Activated T-cell treated with anti-CD3 and anti-CD28 coated beads, Interleukin-2, amount 50 U/mL, for 48 hours (primary cell): Measurements from ENCODE around the gene CFAP90.

Source experiments
- DNase-seq, 2 experiments: peaks; one replicate each; pipeline ENCODE4 v3.0.0-alpha.2; 2020

Gene CFAP90

GRCh38 chr5:7816535-7816901 lies 34.4 kb downstream of the CFAP90 start:
- DNase-seq, result no peak

- DNase-seq, result peak; percentile 79 to 83
These were observed 34.9 kb downstream of the CFAP90 start for GRCh38 chr5:7815892-7816534.

- no peak for DNase-seq
These were observed 36.1 kb downstream of the CFAP90 start for GRCh38 chr5:7814816-7815215.

- no peak for DNase-seq
These were observed 37.4 kb downstream of the CFAP90 start for GRCh38 chr5:7813576-7813975.

GRCh38 chr5:7813007-7813406 lies 37.9 kb downstream of the CFAP90 start:
- no peak for DNase-seq

- no peak for DNase-seq
These were observed 39.2 kb downstream of the CFAP90 start for GRCh38 chr5:7811715-7812114.

- DNase-seq, result no peak
These were observed 41.9 kb downstream of the CFAP90 start for GRCh38 chr5:7808998-7809397.

- DNase-seq, result no peak
These were observed 45.6 kb downstream of the CFAP90 start for GRCh38 chr5:7805379-7805778.

- DNase-seq, result no peak
These were observed 47.0 kb downstream of the CFAP90 start for GRCh38 chr5:7803937-7804336.

GRCh38 chr5:7802855-7803254 lies 48.1 kb downstream of the CFAP90 start:
- DNase-seq, result no peak

GRCh38 chr5:7801891-7802614 lies 48.9 kb downstream of the CFAP90 start:
- no peak for DNase-seq

GRCh38 chr5:7795306-7795705 lies 55.6 kb downstream of the CFAP90 start:
- DNase-seq, result no peak

GRCh38 chr5:7794823-7795222 lies 56.1 kb downstream of the CFAP90 start:
- no peak for DNase-seq

GRCh38 chr5:7794311-7794710 lies 56.6 kb downstream of the CFAP90 start:
- no peak for DNase-seq

- no peak for DNase-seq
These were observed 57.0 kb downstream of the CFAP90 start for GRCh38 chr5:7793895-7794294.

GRCh38 chr5:7789567-7789966 lies 61.4 kb downstream of the CFAP90 start:
- DNase-seq, result no peak

- DNase-seq, result no peak
These were observed 63.2 kb downstream of the CFAP90 start for GRCh38 chr5:7787770-7788169.

GRCh38 chr5:7784683-7785380 lies 66.1 kb downstream of the CFAP90 start:
- DNase-seq, result no peak

- DNase-seq, result no peak
These were observed 69.0 kb downstream of the CFAP90 start for GRCh38 chr5:7781899-7782298.
